Activated naive CD4-positive, alpha-beta T cell treated with anti-CD3 and anti-CD28 coated beads, Interleukin-2, amount 10 ng/mL, durations not matched to agents 7 days and 5 days (primary cell): Measurements from ENCODE around the gene PPP1CB.
A peak's percentile ranks its signal among the peaks of the same experiment; 100 is the strongest.
"Not testable (repeated sequence)": the region's sequence is repeated elsewhere in the genome, so short reads cannot be mapped to it uniquely, and the experiment has no call there.

Source experiments
- CTCF ChIA-PET: fragments of 350-600 bp; sonication (Branson Sonifier 250); formaldehyde crosslinking; loops from one replicate; lab custom pipeline; 2021; ENCODE audit warnings: antibody characterized with exemption; lab: Charles Lee
- DNase-seq: peaks from one replicate; pipeline ENCODE4 v3.0.0-alpha.2; 2020
- H3K27ac Mint-ChIP-seq: one replicate; pipeline ENCODE4 v1.8.0; 2021; ENCODE audit warnings: mild to moderate bottlenecking, moderate library complexity, mixed read lengths
- H3K27me3 Mint-ChIP-seq: one replicate; pipeline ENCODE4 v1.8.0; 2021; ENCODE audit warnings: mild to moderate bottlenecking, mixed read lengths
- H3K36me3 Mint-ChIP-seq: one replicate; pipeline ENCODE4 v1.8.0; 2021; ENCODE audit warnings: mixed read lengths
- H3K4me1 Mint-ChIP-seq: one replicate; pipeline ENCODE4 v1.8.0; 2021; ENCODE audit warnings: mixed read lengths
- H3K4me3 Mint-ChIP-seq: one replicate; pipeline ENCODE4 v1.8.0; 2021; ENCODE audit warnings: mild to moderate bottlenecking, moderate library complexity, mixed read lengths
- H3K9me3 Mint-ChIP-seq: one replicate; pipeline ENCODE4 v1.8.0; 2021; ENCODE audit warnings: mixed read lengths

Gene PPP1CB

DNA sequence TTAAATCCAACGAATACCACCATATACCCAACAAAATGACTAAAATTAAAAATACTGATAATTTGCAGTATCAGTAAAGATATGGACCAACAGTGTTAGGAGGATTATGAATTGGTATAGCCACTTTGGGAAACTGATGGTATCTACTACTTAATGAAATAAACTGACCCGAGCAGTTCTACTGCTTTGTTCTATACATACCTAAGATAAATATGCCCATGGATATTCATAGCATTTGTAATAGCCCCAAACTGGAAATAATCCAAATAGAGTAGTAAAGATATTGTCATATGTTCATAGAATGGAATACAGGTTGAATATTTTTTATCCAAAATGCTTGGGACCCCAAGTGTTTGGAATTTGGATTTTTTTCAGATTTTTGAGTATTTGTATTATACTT, 20.7 kb downstream of the PPP1CB start:
- Mint-ChIP-seq H3K9me3 (no peaks in the 10 kb centered on the region), H3K27me3 (no peaks in the 10 kb centered on the region), H3K36me3 (peaks cover 16% of the 10 kb centered on the region), H3K4me3 (no peak overlapping the region), H3K27ac (no peak overlapping the region), H3K4me1 (peaks cover 31% of the 10 kb centered on the region)
- DNase-seq = no peak
- CTCF ChIA-PET = no interaction called here

DNA sequence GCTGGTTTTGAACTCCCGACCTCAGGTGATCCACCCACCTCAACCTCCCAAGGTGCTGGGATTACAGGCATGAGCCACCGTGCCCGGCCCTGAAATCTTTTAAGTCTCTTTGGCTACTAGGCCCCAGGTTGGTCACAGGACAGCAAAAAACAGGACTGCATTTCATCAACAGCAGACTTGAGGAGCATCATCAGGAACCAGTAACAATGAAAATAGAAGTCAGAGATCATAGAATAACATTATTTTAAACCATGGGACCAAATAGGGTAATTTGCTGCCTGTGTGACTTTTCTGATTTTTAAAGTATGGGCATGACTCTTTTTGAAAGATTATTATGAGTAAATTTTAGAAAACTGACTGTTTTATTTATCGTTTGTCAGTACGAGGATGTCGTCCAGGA, 24.8 kb downstream of the PPP1CB start:
- H3K9me3 Mint-ChIP-seq = no peaks in the 10 kb centered on the region
- CTCF ChIA-PET = no interaction called here
- H3K27me3 Mint-ChIP-seq = no peaks in the 10 kb centered on the region
- H3K4me3 Mint-ChIP-seq = no peak overlapping the region
- no peak for DNase-seq
- peaks cover 20% of the 10 kb centered on the region for H3K4me1 Mint-ChIP-seq
- no peak overlapping the region for H3K27ac Mint-ChIP-seq
- H3K36me3 Mint-ChIP-seq = peaks cover 25% of the 10 kb centered on the region

DNA sequence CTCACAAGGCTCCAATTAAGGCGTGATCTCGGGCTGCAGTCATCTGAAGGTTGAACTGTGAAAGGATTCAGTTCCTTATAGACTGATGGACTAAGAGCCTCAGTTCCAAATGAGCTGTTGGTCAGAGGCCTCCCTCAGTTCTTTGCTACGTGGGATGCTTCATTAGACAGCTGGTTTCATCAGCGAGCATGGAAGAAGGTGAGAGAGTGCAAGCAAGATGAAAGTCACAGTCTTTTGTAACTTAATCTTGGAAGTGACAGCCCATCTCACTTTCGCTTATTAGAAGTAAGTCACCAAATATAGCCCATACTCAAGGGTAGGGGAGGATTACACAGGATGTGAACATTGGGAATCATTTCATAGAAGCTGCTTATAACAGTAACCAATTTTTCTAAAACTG, 26.8 kb downstream of the PPP1CB start:
- H3K4me3 Mint-ChIP-seq = no peak overlapping the region
- no peaks in the 10 kb centered on the region for H3K9me3 Mint-ChIP-seq
- H3K4me1 Mint-ChIP-seq = peaks cover 19% of the 10 kb centered on the region
- H3K36me3 Mint-ChIP-seq = peaks cover 37% of the 10 kb centered on the region
- CTCF ChIA-PET = no interaction called here
- no peak for DNase-seq
- H3K27me3 Mint-ChIP-seq = no peaks in the 10 kb centered on the region
- no peak overlapping the region for H3K27ac Mint-ChIP-seq

DNA sequence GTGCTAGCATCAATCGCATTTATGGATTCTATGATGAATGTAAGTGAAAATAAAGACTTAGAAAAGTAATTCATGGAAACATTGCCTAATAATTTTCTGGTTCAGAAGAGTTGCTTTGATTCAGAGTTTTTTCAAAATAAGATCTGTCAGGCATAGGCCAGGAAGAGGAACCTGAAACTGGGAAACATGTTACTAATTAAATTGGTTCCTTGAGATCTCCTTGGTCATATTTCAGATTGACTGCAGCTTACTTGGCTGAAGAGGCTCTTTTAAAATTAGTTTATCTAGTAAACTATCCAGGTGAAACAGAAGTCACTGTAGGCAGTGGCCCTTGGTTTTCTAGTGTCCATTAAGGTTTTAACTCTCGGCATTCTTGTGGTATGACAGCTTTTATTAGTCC, 27.4 kb downstream of the PPP1CB start:
- no peaks in the 10 kb centered on the region for H3K27me3 Mint-ChIP-seq
- CTCF ChIA-PET = no interaction called here
- no peak for DNase-seq
- no peaks in the 10 kb centered on the region for H3K9me3 Mint-ChIP-seq
- peaks cover 42% of the 10 kb centered on the region for H3K36me3 Mint-ChIP-seq
- no peak overlapping the region for H3K27ac Mint-ChIP-seq
- H3K4me1 Mint-ChIP-seq = peaks cover 14% of the 10 kb centered on the region
- H3K4me3 Mint-ChIP-seq = no peak overlapping the region

DNA sequence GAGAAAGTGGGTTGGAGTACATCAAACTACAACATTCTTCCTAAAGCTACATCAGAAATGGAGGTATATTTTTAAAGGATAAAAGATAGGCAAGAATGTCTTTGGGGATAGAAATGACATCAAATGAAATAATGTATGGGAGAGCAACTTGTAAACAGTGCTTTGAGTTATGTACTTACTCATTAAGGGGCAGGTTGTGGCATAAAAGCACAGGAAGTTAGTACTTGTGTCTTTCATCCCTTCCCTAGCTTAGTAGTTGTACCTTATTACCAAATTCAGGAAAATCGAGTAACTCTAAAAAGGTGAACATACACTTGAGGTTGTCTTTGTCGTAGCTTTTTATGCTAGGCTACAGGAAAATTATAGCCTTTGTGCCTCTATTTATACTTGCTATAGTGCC, 28.9 kb downstream of the PPP1CB start:
- Mint-ChIP-seq H3K4me3 (no peak overlapping the region), H3K27ac (no peak overlapping the region), H3K27me3 (no peaks in the 10 kb centered on the region), H3K9me3 (no peaks in the 10 kb centered on the region), H3K4me1 (peaks cover 14% of the 10 kb centered on the region), H3K36me3 (peaks cover 45% of the 10 kb centered on the region)
- no peak for DNase-seq
- CTCF ChIA-PET = interaction anchor here (1.6 kb wide), 1 partner anchor 186 kb away, joined by 4 read pairs; no protein-coding TSS in a partner anchor

DNA sequence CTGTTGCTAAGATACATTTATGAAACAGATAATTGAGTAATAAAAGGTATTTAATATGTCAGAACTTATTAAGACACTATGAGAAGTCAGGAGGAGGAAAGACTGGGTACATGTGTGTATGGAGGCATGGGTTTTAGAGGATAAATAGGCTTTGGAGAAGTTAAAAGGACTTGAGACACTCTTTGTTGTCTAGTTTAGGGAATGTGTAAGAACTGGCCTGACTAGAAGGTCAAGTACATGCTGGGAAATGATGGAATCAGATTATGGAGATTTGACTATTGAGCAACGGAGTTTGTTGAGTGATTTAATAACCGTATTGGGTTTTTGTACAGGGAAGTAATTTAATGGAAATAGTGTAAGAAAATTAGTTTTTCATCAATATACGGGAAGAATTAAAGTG, 30.8 kb downstream of the PPP1CB start:
- Mint-ChIP-seq H3K27me3 (no peaks in the 10 kb centered on the region), H3K9me3 (no peaks in the 10 kb centered on the region)

DNA sequence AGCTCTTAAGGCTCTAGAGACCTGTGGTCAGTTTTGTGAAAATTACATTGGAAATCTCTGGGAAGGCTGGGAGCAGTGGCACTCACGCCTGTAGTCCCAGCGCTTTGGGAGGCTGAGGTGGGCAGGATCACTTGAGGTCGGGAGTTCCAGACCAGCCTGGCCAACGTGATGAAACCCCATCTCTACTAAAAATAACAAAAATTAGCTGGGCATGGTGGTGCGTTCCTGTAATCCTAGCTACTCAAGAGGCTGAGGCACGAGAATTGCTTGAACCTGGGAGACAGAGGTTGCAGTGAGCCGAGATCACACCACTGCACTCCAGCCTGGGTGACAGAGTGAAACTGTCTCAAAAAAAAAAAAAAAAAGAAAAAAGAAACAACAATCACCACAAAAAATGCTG, 32.9 kb downstream of the PPP1CB start:
- H3K4me1 Mint-ChIP-seq = peaks cover 10% of the 10 kb centered on the region
- not testable (repeated sequence) for H3K27me3 Mint-ChIP-seq, H3K4me3 Mint-ChIP-seq, H3K27ac Mint-ChIP-seq, DNase-seq, H3K9me3 Mint-ChIP-seq
- H3K36me3 Mint-ChIP-seq = peaks cover 50% of the 10 kb centered on the region
- CTCF ChIA-PET = interaction anchor here (2.2 kb wide), 1 partner anchor 218 kb away, joined by 8 read pairs; no protein-coding TSS in a partner anchor

More for the DNA sequence above, 30.8 kb downstream of the PPP1CB start:
- H3K27ac Mint-ChIP-seq = no peak overlapping the region
- H3K4me3 Mint-ChIP-seq = no peak overlapping the region
- CTCF ChIA-PET = interaction anchor here (2.2 kb wide), 1 partner anchor 216 kb away, joined by 8 read pairs; no protein-coding TSS in a partner anchor
- peaks cover 10% of the 10 kb centered on the region for H3K4me1 Mint-ChIP-seq
- no peak for DNase-seq
- H3K36me3 Mint-ChIP-seq = peaks cover 45% of the 10 kb centered on the region

DNA sequence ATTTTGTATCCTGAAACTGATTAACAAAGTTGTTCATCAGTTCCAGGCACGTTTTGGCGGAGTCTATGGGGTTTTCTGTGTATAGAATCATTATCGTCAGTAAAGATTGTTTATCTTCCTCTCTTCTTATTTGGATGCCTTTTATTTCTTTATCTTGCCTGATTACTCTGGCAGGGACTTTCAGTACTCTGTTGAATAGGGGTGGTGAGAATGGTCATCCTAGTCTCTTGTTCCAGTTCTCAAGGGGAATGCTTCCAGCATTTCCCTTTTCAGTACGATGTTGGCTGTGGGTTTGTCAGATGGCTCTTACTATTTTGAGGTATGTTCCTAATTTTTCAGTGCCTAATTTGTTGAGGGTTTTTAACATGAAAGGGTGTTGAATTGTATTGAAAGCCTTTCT, 45.0 kb downstream of the PPP1CB start:
- no peak for DNase-seq
- H3K27me3 Mint-ChIP-seq = no peaks in the 10 kb centered on the region
- H3K4me3 Mint-ChIP-seq = no peak overlapping the region
- peaks cover 63% of the 10 kb centered on the region for H3K36me3 Mint-ChIP-seq
- peaks cover 15% of the 10 kb centered on the region for H3K4me1 Mint-ChIP-seq
- no peak overlapping the region for H3K27ac Mint-ChIP-seq
- H3K9me3 Mint-ChIP-seq = peaks cover 6% of the 10 kb centered on the region
- CTCF ChIA-PET = no interaction called here

DNA sequence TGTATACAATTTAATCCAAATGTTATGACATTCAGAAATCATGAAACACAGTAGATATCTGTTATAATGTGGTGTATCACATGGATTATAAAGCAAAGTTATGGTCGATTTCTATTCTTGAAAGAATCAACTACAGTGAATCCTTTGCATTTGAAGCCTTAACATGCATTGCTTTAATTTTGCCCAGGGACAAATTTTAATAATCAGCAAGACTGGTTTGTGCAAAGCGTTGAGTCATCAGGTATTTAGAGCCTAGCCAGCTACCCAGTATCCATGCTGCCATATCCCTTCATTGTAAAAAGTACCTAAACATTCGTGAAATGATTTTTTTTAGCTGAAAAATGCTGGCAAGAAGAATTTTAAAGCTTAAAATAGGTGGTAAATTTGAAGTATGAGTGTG, 50.1 kb downstream of the PPP1CB start:
- Mint-ChIP-seq H3K27ac (no peak overlapping the region), H3K4me3 (no peak overlapping the region), H3K9me3 (peaks cover 2% of the 10 kb centered on the region), H3K36me3 (peaks cover 62% of the 10 kb centered on the region), H3K4me1 (peaks cover 14% of the 10 kb centered on the region), H3K27me3 (no peaks in the 10 kb centered on the region)
- DNase-seq = no peak
- CTCF ChIA-PET = interaction anchor here (0.9 to 2.2 kb wide), 2 partner anchors 88 to 207 kb away, joined by 4 to 5 read pairs; no protein-coding TSS in a partner anchor

DNA sequence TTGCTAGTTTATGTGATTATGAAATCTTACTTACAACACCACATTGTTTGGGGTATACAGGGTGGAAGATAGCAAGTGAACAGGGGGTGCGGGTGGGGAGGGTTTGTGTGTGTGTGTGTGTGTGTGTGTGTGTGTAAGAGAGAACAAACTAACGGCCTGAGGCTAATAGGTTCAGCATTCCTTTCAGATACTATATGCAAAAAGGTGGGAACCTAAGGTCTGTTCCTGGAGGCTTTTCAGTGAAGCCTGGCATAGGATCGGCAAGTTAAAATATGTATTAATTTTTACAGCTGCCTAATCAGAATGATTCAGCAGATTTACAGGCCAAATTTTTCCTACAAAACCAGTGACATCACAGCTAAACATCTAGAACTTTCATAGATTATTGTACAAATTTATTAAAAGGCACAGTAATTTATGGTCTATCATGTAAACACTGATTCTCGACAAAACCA, 51.4 kb downstream of the PPP1CB start:
- Mint-ChIP-seq H3K36me3 (peaks cover 53% of the 10 kb centered on the region), H3K9me3 (no peaks in the 10 kb centered on the region), H3K27me3 (no peaks in the 10 kb centered on the region), H3K4me3 (no peak overlapping the region), H3K4me1 (peaks cover 5% of the 10 kb centered on the region), H3K27ac (peak overlapping the region; percentile 67)
- CTCF ChIA-PET = interaction anchor here (0.7 to 2.2 kb wide), 2 partner anchors 48 to 209 kb away, joined by 3 to 5 read pairs; no protein-coding TSS in a partner anchor
- no peak for DNase-seq

DNA sequence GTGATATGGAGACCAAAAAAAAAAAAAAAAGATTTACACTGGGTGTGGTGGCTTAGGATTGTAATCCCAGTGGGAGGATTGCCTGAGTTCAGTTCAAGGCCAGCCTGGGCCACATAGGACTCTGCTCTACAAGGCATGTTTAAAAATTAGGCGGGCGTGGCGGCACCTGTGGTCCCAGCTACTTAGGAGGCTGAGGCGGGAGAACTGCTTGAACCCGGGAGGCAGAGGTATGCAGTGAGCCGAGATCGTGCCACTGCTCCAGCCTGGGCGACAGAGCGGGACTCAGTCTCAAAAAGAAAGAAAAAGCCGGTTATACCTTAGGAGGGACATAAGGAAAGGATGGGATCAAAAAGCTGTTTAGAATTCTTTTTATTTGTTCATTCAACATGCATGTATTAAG, 58.3 kb downstream of the PPP1CB start:
- Mint-ChIP-seq H3K36me3 (peaks cover 23% of the 10 kb centered on the region), H3K4me3 (peak overlapping the region; percentile 79), H3K27me3 (peaks cover 15% of the 10 kb centered on the region), H3K27ac (peak overlapping the region; percentile 42), H3K9me3 (no peaks in the 10 kb centered on the region), H3K4me1 (peaks cover 19% of the 10 kb centered on the region)
- CTCF ChIA-PET = interaction anchor here (1.2 kb wide), 1 partner anchor 215 kb away, joined by 3 read pairs; no protein-coding TSS in a partner anchor
- peak; percentile 23 for DNase-seq

DNA sequence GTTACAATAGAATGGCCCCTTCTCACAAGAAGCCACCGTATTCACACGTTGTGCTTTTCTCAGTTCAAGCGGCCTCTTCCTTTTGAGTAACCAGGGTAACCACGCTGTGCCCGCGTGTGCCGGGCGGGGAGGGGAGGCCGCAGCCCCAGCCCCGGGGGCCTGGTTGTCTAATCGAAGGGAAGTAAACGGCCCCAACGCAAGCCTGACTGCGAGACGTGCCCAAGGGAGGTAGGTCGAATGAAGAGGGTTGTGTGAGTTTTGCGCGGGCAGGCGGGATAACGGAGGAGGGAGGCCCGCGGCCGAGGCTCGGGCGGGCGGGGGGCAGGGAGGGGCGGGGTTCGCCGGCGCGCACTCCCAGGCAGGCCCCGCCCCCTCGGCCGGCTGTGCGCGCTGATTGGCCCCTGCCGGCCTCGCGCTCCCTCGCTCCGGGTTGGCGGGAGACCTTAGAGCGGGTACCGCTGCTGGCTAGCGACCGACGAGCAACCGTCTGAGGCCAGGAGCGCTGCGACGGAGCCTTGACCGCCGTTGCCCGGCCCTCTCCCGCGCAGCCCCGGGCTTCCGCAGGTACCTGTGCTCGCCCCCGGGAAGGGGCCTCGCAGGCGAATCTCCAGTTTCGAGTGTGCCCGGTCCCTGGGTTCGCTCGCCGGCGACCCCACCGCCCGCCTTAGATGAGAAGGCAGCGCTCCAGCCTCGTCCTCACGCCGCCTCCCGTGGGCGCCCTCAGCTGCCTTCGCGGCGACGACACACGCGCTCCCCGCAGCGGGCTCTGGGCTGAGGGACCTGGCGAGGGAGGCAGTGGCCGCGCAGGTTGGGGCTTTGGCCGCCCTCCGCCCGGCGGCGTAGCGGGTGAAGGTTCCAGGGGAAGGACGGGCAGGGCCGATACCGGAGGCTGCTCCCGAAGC, 59.0 kb downstream of the PPP1CB start, which contains the start of gene SPDYA:
SPDYA (plus strand) TSS at position 451 of the 902 bp plus-strand sequence. CDS start 5,181 bp downstream, outside the sequence.
- Mint-ChIP-seq H3K36me3 (peaks cover 16% of the 10 kb centered on the region), H3K9me3 (no peaks in the 10 kb centered on the region), H3K27ac (peak within 1 kb of the TSS; percentile 77), H3K27me3 (peaks cover 15% of the 10 kb centered on the region), H3K4me1 (peaks cover 19% of the 10 kb centered on the region), H3K4me3 (peak within 1 kb of the TSS; percentile 79)
- CTCF ChIA-PET = interaction anchor here (1.1 to 2.0 kb wide), 3 partner anchors 70 to 244 kb away, joined by 3 to 6 read pairs (median 4); no protein-coding TSS in a partner anchor
- DNase-seq = peak; percentile 87

DNA sequence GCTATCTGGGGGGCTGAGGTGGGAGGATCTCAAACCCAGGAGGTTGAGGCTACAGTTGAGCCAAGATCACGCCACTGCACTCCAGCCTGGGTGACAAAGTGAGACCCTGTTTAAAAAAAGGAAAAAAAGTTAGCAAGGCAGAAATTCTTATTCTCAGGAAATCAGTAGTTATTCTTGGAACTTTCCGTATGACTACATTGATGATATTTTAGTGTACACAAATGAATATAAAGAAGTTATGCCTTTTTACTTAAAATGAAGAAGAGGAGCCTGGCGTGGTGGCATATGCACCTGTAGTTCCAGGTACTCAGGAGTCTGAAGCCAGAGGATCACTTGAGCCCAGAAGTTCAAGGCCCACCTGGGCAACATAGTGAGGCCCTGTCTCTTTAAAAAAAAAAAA, 66.4 kb downstream of the PPP1CB start:
- H3K4me1 Mint-ChIP-seq = no peaks in the 10 kb centered on the region
- CTCF ChIA-PET = no interaction called here
- H3K27me3 Mint-ChIP-seq = no peaks in the 10 kb centered on the region
- H3K4me3 Mint-ChIP-seq = no peak overlapping the region
- H3K36me3 Mint-ChIP-seq = no peaks in the 10 kb centered on the region
- no peak for DNase-seq
- no peaks in the 10 kb centered on the region for H3K9me3 Mint-ChIP-seq
- H3K27ac Mint-ChIP-seq = no peak overlapping the region

DNA sequence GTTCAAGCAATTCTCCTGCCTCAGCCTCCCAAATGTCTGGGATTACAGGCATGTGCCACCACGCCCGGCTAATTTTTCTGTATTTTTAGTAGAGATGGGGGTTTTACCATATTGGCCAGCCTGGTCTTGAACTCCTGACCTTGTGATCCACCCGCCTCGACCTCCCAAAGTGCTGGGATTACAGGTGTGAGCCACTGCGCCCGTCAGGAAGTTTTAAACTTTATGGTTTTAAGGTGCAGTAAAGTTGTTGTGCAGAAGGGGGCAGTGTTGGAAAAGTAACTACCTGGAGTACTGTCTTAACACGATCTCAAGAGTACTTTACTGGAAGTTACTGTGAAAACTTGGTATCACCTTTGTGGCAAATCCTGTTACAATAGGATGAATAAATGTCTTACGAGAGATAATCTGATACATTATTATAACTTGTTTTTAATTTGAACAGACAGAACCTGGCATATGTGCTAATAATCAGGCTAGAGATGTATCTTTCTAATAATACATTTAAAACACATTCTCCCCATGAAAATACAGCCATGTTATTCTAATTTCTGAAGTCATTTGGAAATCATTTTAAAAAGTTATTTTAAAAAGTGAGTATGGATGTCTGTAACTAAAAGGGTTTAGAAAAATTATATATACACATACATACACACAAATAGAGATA, 69.8 kb downstream of the PPP1CB start:
- H3K9me3 Mint-ChIP-seq = no peaks in the 10 kb centered on the region
- no peaks in the 10 kb centered on the region for H3K4me1 Mint-ChIP-seq
- H3K4me3 Mint-ChIP-seq = no peak overlapping the region
- DNase-seq = peak; percentile 70
- H3K27me3 Mint-ChIP-seq = peaks cover 12% of the 10 kb centered on the region
- CTCF ChIA-PET = interaction anchor here (0.9 to 2.6 kb wide), 9 partner anchors 49 to 254 kb away, joined by 3 to 20 read pairs (median 4); partner anchors contain the start of gene TRMT61B
- no peak overlapping the region for H3K27ac Mint-ChIP-seq
- no peaks in the 10 kb centered on the region for H3K36me3 Mint-ChIP-seq
